GM18519 (cell line): ENCODE results near the gene KCNA5.

ENCODE experiments used
- ATAC-seq: cut with Tn5 transposase; IDR thresholded peaks from one replicate; pipeline ENCODE4 v1.9.1; 2021; ENCODE audit warnings: mild to moderate bottlenecking, moderate library complexity; ENCODE audit not compliant: unreplicated experiment, low FRiP score

The KCNA5 gene

GRCh38 chr12:5059358-5059757 lies 15.7 kb downstream of the KCNA5 start:
- ATAC-seq: no peak

DNA sequence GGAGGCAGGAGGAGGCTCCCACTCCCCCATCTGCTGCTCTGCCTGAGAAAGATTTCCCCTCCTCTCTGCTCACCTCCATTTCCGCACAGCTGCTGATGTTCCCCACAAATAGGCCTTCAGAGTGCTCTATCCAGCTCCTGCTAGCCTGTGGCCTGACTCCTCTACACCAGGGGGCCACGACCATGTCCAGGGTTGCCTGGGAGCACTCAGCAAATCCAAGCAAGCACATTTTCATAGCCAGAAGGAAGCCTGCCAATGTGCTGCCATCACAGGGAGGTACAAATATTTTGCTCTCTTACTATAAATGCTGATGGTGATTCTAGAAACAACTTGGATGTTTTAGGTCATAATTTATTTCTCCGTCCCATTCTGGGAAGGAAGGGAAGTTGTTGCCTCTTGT lies 17.3 kb downstream of the KCNA5 start:
- no peak for ATAC-seq

- no peak for ATAC-seq
Observed at GRCh38 chr12:5063149-5063548, 19.5 kb downstream of the KCNA5 start.

DNA sequence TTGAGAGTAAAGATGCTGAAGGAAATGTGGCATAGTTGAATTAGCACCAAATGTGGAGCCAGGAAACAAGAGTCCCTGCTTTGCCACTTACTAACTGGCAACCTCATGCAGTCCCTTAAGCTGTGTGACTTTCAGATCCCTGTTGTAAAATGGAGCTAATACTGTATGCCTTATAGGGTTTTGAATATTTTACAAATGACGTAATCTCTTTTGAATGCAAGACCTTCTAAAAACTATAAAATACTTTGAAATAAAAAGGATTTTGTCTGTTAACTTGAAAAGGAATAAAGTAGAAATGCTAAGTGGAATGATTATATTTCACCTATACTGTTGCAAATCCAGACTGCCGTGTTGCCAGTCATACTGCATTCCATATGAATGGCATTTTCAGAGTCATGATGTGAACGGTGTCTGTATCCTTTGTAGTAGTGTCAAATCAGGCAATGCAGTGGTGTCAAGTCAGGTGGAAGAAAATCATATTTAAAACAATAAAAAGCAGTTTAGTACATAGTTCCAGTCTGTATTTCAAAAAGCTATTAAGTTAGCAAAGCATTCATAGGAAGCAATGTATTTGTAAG lies 21.3 kb downstream of the KCNA5 start:
- ATAC-seq: no peak

- no peak for ATAC-seq
Observed at GRCh38 chr12:5066251-5066650, 22.6 kb downstream of the KCNA5 start.

- ATAC-seq: no peak
Observed at GRCh38 chr12:5068126-5068525, 24.4 kb downstream of the KCNA5 start.

DNA sequence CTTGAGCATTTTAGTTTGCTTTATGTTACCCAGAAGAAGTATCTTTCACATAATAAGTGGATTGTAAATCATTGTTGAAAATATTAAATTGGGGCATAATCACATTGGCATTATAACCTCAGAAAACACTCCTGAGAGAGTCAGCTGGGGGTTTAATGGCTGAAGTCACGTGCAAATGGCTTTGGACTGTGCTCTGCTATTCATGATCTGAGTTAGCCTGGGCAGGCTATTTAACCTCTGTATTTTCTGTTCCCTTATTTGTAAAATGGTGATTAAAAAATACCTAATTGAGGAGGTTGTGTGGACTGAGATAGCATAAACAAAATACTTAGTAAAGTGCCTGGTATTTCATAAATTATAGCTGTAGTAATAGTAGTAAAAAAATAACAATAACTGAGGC lies 24.9 kb downstream of the KCNA5 start:
- ATAC-seq: no peak

- no peak for ATAC-seq
Observed at GRCh38 chr12:5070090-5070489, 26.4 kb downstream of the KCNA5 start.

- no peak for ATAC-seq
Observed at GRCh38 chr12:5071496-5071895, 27.8 kb downstream of the KCNA5 start.

DNA sequence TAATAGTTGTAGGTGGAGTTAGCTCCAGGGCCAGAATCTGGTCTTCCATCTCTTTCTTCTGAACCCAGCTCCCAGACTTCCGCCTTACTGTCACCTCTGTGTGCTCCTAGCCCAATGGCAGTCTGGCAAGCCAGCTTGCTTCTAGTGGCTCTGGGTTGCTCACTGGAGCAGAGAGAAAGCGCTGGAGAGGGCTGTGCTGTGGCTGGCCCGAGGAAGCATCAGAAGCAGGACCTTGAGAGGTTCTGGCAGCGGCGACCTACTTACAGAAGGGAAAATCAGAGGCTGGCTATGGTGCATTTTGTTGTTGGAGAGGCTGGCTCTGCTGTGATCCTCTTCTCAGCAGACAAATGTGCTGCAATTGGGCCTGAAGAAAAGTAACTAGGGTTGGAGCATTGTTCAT lies 28.6 kb downstream of the KCNA5 start:
- ATAC-seq: no peak

DNA sequence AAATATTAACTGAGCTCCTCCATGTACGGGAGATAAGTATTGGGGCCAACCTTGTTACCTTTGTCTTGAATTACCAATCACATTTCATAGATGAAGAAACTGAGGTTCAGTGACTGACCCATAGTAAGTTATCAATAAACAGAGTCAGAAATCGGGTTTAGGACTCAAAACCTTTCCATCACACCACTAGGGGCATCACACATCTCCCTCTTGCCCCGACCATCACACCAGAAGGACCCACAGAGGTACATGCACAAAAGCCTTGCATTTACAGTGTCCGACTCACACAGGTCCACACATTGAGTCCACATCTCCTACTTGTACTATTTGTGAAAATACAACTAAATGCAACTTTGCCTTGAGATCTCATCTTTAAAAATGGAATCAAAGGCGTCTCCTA lies 29.4 kb downstream of the KCNA5 start:
- ATAC-seq: no peak

DNA sequence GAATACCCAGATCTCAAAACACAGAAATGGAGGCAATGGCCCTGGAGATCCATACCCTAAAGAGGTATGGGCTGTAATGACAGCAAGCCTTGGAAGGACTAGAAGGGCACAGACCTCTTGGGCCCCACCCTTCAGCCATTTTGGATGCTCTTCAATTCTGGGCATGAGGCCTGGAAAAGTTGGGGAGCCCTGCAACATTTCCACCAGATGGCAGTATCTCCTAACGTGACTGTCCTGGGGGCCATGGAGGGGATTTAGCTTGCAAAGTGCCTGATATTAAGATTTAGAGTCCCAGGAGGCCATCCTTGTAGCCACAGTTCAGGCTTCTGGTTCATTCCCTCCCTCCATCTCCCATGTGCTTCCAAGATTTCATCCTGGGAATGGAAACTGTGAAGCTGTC lies 30.2 kb downstream of the KCNA5 start:
- no peak for ATAC-seq

DNA sequence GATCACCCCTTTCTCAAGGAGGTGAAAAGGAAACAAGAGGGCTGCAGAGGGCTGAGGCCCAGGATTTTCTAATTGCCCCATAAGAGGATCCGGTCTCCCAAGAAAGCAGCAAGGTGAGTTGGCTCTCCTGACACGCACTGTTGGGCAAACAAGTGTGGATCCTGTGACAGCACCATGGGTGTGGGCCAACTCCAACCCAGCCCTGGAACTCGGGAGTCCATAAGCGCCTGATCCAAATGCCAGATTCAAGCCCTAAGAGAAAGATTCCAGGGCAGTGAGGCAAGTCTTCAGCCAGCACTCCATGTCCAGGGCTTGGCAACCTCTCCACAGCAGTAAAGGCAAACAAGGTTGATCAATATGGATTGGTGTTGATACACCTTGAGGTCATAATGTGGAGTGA lies 33.1 kb downstream of the KCNA5 start:
- no peak for ATAC-seq

- no peak for ATAC-seq
Observed at GRCh38 chr12:5078423-5078822, 34.7 kb downstream of the KCNA5 start.

- no peak for ATAC-seq
Observed at GRCh38 chr12:5081016-5081415, 37.3 kb downstream of the KCNA5 start.

DNA sequence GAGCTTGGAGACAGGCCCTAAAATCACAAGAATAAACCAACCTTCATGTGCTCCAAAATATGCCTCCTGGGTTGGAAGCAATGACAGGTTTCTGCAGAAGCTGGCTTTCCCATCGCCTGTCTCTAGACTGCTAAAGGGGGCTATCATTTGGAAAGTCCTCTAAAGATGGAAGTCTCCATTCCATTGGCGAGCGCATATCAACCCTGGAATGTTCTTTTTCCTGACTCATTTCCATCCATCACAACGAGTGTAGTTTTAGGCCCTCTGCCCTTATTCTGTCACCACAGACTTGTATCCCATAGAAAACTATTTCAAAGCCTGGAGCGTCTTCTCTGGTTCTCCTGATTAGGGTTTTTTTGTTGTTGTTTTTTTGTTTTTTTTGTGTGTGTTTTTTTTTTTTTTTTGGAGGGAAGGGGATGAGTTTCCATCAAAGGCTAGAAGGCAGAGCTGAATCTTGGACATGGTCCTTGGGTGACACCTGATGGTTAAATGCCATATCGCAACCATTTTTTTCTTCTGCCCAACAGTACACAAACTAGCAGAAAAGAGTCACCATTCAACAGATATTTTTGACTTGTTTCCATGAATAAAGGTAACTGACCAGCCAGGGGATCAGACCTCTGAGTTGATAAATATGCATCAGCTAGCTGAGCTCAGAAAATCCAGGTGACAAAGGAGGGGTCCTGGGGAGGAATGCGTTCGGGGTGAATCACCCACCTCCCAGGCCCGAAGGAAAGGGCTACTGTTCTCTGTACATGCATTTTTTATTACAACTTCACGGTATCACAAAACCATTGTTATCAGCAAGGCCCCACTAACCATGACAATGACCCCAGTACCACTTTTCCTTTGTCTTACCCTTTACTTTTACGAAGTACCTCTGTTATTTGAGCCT lies 40.5 kb downstream of the KCNA5 start:
- no peak for ATAC-seq

DNA sequence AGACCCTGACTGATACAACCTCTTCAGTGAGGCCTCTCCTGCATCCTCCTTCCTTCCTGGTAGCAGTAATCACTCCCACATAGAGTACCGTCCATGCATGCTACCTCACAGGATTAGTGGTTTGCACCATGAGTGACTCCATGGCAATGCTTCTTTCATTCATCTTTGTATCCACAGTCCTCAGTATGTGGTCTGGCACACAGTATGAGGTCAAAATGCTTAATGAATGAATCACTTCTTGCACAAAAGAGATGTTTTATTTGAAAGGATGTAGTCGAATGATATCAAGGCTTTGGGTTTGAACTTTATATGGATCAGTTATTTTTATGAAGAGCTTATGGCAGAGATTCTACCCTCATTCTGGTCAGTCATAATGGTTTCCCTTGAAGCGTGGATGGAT lies 42.2 kb downstream of the KCNA5 start:
- no peak for ATAC-seq

DNA sequence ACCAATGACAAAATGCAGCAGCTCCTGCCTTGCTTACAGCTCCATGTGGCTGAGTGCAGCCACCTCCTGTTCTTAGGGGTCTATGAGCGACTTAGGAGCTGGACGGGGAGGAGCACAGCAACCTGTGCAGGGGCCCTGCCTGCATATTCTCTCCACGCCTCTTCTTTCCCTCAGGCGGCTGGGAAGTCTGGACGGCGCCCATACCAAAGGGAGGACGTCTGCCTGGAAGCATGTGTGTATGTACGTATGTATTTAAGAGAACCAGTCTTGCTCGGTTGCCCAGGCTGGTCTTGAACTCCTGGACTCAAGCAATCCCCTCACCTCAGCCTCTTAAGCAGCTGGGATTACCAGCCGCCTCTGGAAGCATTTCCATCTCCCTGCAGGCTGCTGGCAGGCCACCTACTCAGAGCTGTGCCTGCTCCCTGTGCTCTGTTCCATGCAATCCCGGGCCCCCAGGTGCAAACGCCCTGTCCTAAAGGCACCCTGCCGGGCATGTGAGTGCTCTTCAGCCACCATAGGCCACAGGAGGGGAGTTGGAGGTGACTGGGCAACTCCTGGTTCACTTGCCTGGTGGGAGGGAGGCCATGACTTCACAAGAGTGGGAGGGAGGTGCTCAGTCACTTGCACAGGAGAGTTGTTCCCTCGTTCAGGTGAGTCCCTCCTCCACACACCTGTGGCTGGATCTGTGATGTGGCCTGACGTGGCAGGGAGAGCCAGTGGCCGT lies 44.3 kb downstream of the KCNA5 start:
- no peak for ATAC-seq

DNA sequence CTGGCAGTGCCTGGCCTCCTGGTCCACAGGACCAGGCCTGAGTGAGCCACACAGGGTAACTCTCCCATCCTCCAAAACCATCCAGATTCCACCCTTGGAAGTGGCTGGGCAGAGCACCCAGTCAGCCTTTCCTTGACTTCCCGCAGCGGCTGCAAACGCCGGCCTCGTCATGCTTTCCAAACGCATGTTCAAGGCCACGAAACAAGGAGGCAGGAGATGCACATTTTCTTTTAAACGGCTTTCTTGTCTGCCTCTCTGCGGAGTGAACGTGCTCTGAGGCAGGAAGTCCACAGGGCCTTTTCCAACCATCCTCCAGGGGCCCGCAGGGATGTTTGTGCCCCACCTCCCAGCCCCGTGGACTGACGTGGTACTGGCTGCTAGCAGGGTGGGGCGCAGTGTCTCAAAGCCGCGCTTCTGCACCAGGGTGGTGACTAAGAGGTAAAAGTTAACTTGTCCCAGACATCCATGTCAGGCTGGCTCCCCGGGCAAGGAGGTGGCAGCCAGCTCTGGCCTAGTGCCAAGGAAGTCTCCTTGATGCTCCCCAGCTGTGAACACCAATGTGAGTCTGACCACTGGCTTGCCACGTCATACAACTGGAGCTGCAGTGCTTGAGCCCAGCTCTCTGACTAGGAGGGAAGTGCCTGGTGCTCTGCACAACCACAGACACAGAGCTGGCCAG lies 45.0 kb downstream of the KCNA5 start:
- ATAC-seq: no peak

DNA sequence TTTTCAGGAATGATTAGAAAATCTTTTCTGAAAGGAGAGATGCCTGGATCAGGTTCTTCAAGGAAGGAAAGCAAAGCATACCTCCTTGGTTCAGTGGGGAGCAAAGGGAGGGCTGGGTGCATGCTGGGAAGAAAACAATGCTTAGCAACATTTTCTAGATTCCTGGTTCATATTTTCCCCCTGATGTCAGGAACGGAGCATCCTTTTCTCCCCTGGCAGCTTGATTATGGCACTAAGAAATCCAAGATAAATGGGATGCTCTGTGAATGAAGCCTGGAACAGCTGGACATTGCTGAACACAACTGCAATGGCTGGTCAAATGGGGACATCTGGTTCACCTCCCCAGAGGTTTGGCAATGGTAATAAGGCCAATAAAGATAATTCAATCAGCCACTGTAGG lies 50.9 kb downstream of the KCNA5 start:
- no peak for ATAC-seq

GRCh38 chr12:5094986-5095385 lies 51.3 kb downstream of the KCNA5 start:
- no peak for ATAC-seq
